Smooth muscle cell (in vitro differentiated cells): Measurements from ENCODE around the gene SYNGR1. TPM values are rescaled to one million over a fixed set of nuclear protein-coding genes. Genes with fewer than 3 reads are reported as not detected.

Experiments
- DNase-seq: peaks from one replicate; lab custom pipeline; 2025; ENCODE audit not compliant: unreplicated experiment; lab: John Stamatoyannopoulos, UW
- H2AFZ ChIP-seq: fragments of 200-600 bp; sonication (generic); 2 replicates; pipeline ENCODE4 v1.6.0; 2016; ENCODE audit warnings: antibody characterized with exemption, low read depth, mild to moderate bottlenecking
- H3F3A ChIP-seq: fragments of 200-600 bp; sonication (generic); 2 replicates; pipeline ENCODE4 v1.6.0; 2017; ENCODE audit warnings: antibody characterized with exemption, low read depth
- H3K27ac ChIP-seq: fragments of 200-600 bp; sonication (generic); 2 replicates; pipeline ENCODE4 v1.5.1; 2016; ENCODE audit warnings: low read depth, mild to moderate bottlenecking
- H3K27me3 ChIP-seq: fragments of 200-600 bp; sonication (generic); 2 replicates; pipeline ENCODE4 v1.6.1; 2016; ENCODE audit warnings: low read depth, mild to moderate bottlenecking
- H3K36me3 ChIP-seq: fragments of 200-600 bp; sonication (generic); 2 replicates; pipeline ENCODE4 v1.5.1; 2016; ENCODE audit warnings: low read depth
- H3K4me1 ChIP-seq: fragments of 200-600 bp; sonication (generic); 2 replicates; pipeline ENCODE4 v1.5.1; 2016; ENCODE audit warnings: low read depth
- H3K4me2 ChIP-seq: fragments of 200-600 bp; sonication (generic); 2 replicates; pipeline ENCODE4 v1.6.0; 2016; ENCODE audit warnings: mild to moderate bottlenecking
- H3K4me3 ChIP-seq: fragments of 200-600 bp; sonication (generic); 2 replicates; pipeline ENCODE4 v1.5.1; 2016; ENCODE audit warnings: mild to moderate bottlenecking
- H3K79me2 ChIP-seq: fragments of 200-600 bp; sonication (generic); 2 replicates; pipeline ENCODE4 v1.6.0; 2016; ENCODE audit warnings: low read depth, mild to moderate bottlenecking
- H3K9ac ChIP-seq: fragments of 200-600 bp; sonication (generic); 2 replicates; pipeline ENCODE4 v1.6.0; 2016; ENCODE audit warnings: low read depth
- H3K9me3 ChIP-seq: fragments of 200-600 bp; sonication (generic); replicated peaks from 2 replicates; pipeline ENCODE4 v1.5.1; 2016; ENCODE audit warnings: low read depth
- H4K20me1 ChIP-seq: fragments of 200-600 bp; sonication (generic); 2 replicates; pipeline ENCODE4 v1.6.0; 2016; ENCODE audit warnings: low read depth
- CTCF ChIP-seq: fragments of 200-600 bp; sonication (generic); IDR thresholded peaks from 2 replicates; pipeline ENCODE4 v1.5.1; 2017; ENCODE audit warnings: borderline replicate concordance, mild to moderate bottlenecking, antibody characterized with exemption; ENCODE audit not compliant: insufficient read depth, poor library complexity, severe bottlenecking
- WGBS: methylation state at CpG from one replicate; pipeline ENCODE4 v1.1.7; 2016; ENCODE audit warnings: low lambda C conversion rate; 5-methylcytosine and 5-hydroxymethylcytosine counted together
- polyA plus RNA-seq: library from polyadenylated mRNA; unstranded; fragments of >200 nt; fragmentation: Nextera tagmentation; extraction: Ambion mirVana; gene quantifications from 2 replicates; pipeline ENCODE4 v1.2.1, GENCODE V29; 2016
- total RNA-seq: library from RNA; depleted of rRNA; stranded (reverse); fragments of >200 nt; gene quantifications from 2 replicates; pipeline ENCODE4 v1.2.3, GENCODE V29; 2014

The SYNGR1 gene
- total and polyA plus RNA-seq, 2 experiments from 2014 or later: 26.7 to 58.0 TPM

- Histone ChIP-seq H3K4me2 (peak overlapping the region; percentile 47), H4K20me1 (peaks cover 67% of the 10 kb centered on the region), H2AFZ (no peak overlapping the region), H3K4me3 (no peak overlapping the region), H3K9ac (no peak overlapping the region), H3K27ac (peak overlapping the region; percentile 79), H3K4me1 (peaks cover 2% of the 10 kb centered on the region), H3K9me3 (no peaks in the 10 kb centered on the region), H3K79me2 (peaks cover 17% of the 10 kb centered on the region), H3K27me3 (no peaks in the 10 kb centered on the region), H3K36me3 (peaks cover 7% of the 10 kb centered on the region), H3F3A (peaks cover 58% of the 10 kb centered on the region)
- 77% methylated on average over 16 of the region's 16 CpGs for WGBS
- DNase-seq: no peak
- no peak for TF ChIP-seq CTCF
Measured at GRCh38 chr22:39309881-39310714, 39.7 kb upstream of the SYNGR1 start.

- Histone ChIP-seq H3K4me3 (no peak overlapping the region), H2AFZ (no peak overlapping the region), H3K27ac (no peak overlapping the region), H3K9me3 (no peaks in the 10 kb centered on the region), H4K20me1 (peaks cover 84% of the 10 kb centered on the region), H3K9ac (no peak overlapping the region), H3F3A (peaks cover 69% of the 10 kb centered on the region), H3K27me3 (no peaks in the 10 kb centered on the region), H3K79me2 (peaks cover 33% of the 10 kb centered on the region), H3K36me3 (peaks cover 7% of the 10 kb centered on the region), H3K4me2 (no peak overlapping the region), H3K4me1 (peaks cover 16% of the 10 kb centered on the region)
- no peak for TF ChIP-seq CTCF
- DNase-seq: no peak
- 85% methylated on average over 19 of the region's 19 CpGs for WGBS
Measured at GRCh38 chr22:39311592-39312400, 38.0 kb upstream of the SYNGR1 start.

GRCh38 chr22:39312410-39312809 is 37.4 kb upstream of the SYNGR1 start:
- H3K27me3 ChIP-seq: no peaks in the 10 kb centered on the region
- no peaks in the 10 kb centered on the region for H3K9me3 ChIP-seq
- peaks cover 39% of the 10 kb centered on the region for H3K79me2 ChIP-seq
- peaks cover 7% of the 10 kb centered on the region for H3K36me3 ChIP-seq
- no peak overlapping the region for H2AFZ ChIP-seq
- H4K20me1 ChIP-seq: peaks cover 90% of the 10 kb centered on the region
- peaks cover 22% of the 10 kb centered on the region for H3K4me1 ChIP-seq
- 91% methylated on average over 5 of the region's 5 CpGs for WGBS
- H3F3A ChIP-seq: peaks cover 75% of the 10 kb centered on the region
- no peak for TF ChIP-seq CTCF
- H3K27ac ChIP-seq: no peak overlapping the region
- DNase-seq: no peak
- H3K4me3 ChIP-seq: no peak overlapping the region
- no peak overlapping the region for H3K9ac ChIP-seq
- H3K4me2 ChIP-seq: no peak overlapping the region
